C4-2B (cell line): ENCODE measurements around the gene XIRP2.

Experiments
- H3K27ac ChIP-seq: fragments of 450-650 bp; 2 replicates; pipeline ENCODE4 v1.5.1; 2017
- CTCF ChIP-seq: fragments of 450-650 bp; conservative IDR thresholded peaks from 2 replicates; pipeline ENCODE4 v1.5.1; 2017; ENCODE audit warnings: mild to moderate bottlenecking
- ZFX ChIP-seq: fragments of 450-650 bp; IDR thresholded peaks from 2 replicates; pipeline ENCODE4 v1.6.1; 2017

The XIRP2 gene

GRCh38 chr2:166881177-166881576, 7.1 kb upstream of the XIRP2 start:
- no peak overlapping the region for H3K27ac ChIP-seq
- TF ChIP-seq ZFX (no peak), CTCF (no peak)

- TF ChIP-seq ZFX (no peak), CTCF (no peak)
- no peak overlapping the region for H3K27ac ChIP-seq
Measured at GRCh38 chr2:166882851-166883250, 5.4 kb upstream of the XIRP2 start.

GRCh38 chr2:166891727-166892126, 3.4 kb downstream of the XIRP2 start:
- H3K27ac ChIP-seq = no peak overlapping the region
- no peak for TF ChIP-seq CTCF
- no peak for TF ChIP-seq ZFX

- TF ChIP-seq ZFX (no peak), CTCF (no peak)
- H3K27ac ChIP-seq = no peak overlapping the region
Measured at GRCh38 chr2:166892397-166892796, 4.1 kb downstream of the XIRP2 start.

GRCh38 chr2:166895243-166895642, 7.0 kb downstream of the XIRP2 start:
- H3K27ac ChIP-seq = no peak overlapping the region
- TF ChIP-seq CTCF = peak; percentile 11; the same call in 1 of the 2 replicates
- no peak for TF ChIP-seq ZFX

GRCh38 chr2:166897666-166898065, 9.4 kb downstream of the XIRP2 start:
- TF ChIP-seq CTCF (no peak), ZFX (no peak)

GRCh38 chr2:166899676-166900075, 11.4 kb downstream of the XIRP2 start:
- H3K27ac ChIP-seq = no peak overlapping the region
- TF ChIP-seq ZFX (no peak), CTCF (no peak)

More at GRCh38 chr2:166897666-166898065, 9.4 kb downstream of the XIRP2 start:
- H3K27ac ChIP-seq = no peak overlapping the region
